Suprapubic skin (tissue), 4 donors: ENCODE data around the gene CROCC2. TPM values are rescaled to one million over a fixed set of nuclear protein-coding genes. Genes with fewer than 3 reads are reported as not detected.
A peak's percentile ranks its signal among the peaks of the same experiment; 100 is the strongest.

ENCODE experiments used
- DNase-seq, 2 donors: peaks; one replicate each; pipeline ENCODE4 v3.0.0-alpha.2; 2019; ENCODE audit warnings: low spot score in 2 of 2
- H3K27ac ChIP-seq: fragments of 200-600 bp; sonication (generic); one replicate; pipeline ENCODE4 v1.5.1; 2019
- H3K27me3 ChIP-seq: fragments of 200-600 bp; sonication (generic); one replicate; pipeline ENCODE4 v1.5.1; 2019
- H3K36me3 ChIP-seq: fragments of 200-600 bp; sonication (generic); one replicate; pipeline ENCODE4 v1.5.1; 2019
- H3K4me1 ChIP-seq: fragments of 200-600 bp; sonication (generic); one replicate; pipeline ENCODE4 v1.5.1; 2019
- H3K4me3 ChIP-seq: fragments of 200-600 bp; sonication (generic); one replicate; pipeline ENCODE4 v1.5.1; 2019; ENCODE audit warnings: mild to moderate bottlenecking
- H3K9me3 ChIP-seq: fragments of 200-600 bp; sonication (generic); one replicate; pipeline ENCODE4 v1.5.1; 2019
- CTCF ChIP-seq, 2 donors: fragments of 200-600 bp in 1 of 2; fragments of 450-650 bp in 1 of 2; sonication (generic) in 1 of 2; IDR thresholded peaks; one replicate each; pipeline ENCODE4 v1.5.1; 2016 to 2019; ENCODE audit warnings: antibody characterized with exemption in 2 of 2, mild to moderate bottlenecking in 1 of 2, moderate library complexity in 1 of 2
- EP300 ChIP-seq: sonication (generic); formaldehyde crosslinking; IDR thresholded peaks from one replicate; pipeline ENCODE4 v1.6.1; 2017; ENCODE audit warnings: antibody characterized with exemption
- POLR2A ChIP-seq, 2 donors: fragments of 450-650 bp; IDR thresholded peaks; one replicate each; pipeline ENCODE4 v1.6.1; 2017; ENCODE audit warnings: antibody characterized with exemption in 2 of 2, mild to moderate bottlenecking in 2 of 2, moderate library complexity in 2 of 2
- POLR2AphosphoS5 ChIP-seq, 3 donors: sonication (generic); formaldehyde crosslinking; IDR thresholded peaks; one replicate each; pipeline ENCODE4 v1.6.1; 2017; ENCODE audit warnings: antibody characterized with exemption in 3 of 3
- WGBS: methylation state at CpG from one replicate; pipeline ENCODE4 v1.1.5; 2018; 5-methylcytosine and 5-hydroxymethylcytosine counted together
- total RNA-seq, 4 donors: library from RNA; depleted of rRNA; stranded (reverse); fragments of >200 nt; gene quantifications; one replicate each; pipeline ENCODE4 v1.1.0, GENCODE V29; 2016

CROCC2 gene
- total RNA-seq, 4 donors from 2014 or later: not detected

GRCh38 chr2:240918258-240919091 lies 12.3 kb downstream of the CROCC2 start:
- H3K4me3 ChIP-seq: no peak overlapping the region
- WGBS: 84% methylated on average over 4 of the region's 36 CpGs
- H3K27ac ChIP-seq: no peak overlapping the region
- TF ChIP-seq POLR2A (IDR thresholded peaks at IDR 0.05): no peak
- TF ChIP-seq CTCF (IDR thresholded peaks at IDR 0.05): no peak
- TF ChIP-seq POLR2AphosphoS5 (IDR thresholded peaks at IDR 0.05): no peak
- TF ChIP-seq EP300: no peak
- no peaks in the 10 kb centered on the region for H3K9me3 ChIP-seq
- H3K27me3 ChIP-seq: peaks cover 16% of the 10 kb centered on the region
- H3K36me3 ChIP-seq: no peaks in the 10 kb centered on the region
- peaks cover 77% of the 10 kb centered on the region for H3K4me1 ChIP-seq
- DNase-seq: peak; percentile 54 to 79

- Histone ChIP-seq H3K4me1 (peaks cover 69% of the 10 kb centered on the region), H3K27ac (no peak overlapping the region), H3K9me3 (no peaks in the 10 kb centered on the region), H3K4me3 (no peak overlapping the region), H3K36me3 (no peaks in the 10 kb centered on the region), H3K27me3 (peaks cover 12% of the 10 kb centered on the region)
- 88% methylated on average over 15 of the region's 19 CpGs for WGBS
- DNase-seq: peak; percentile 52 to 61
- TF ChIP-seq CTCF (IDR thresholded peaks at IDR 0.05) (no peak), POLR2A (IDR thresholded peaks at IDR 0.05) (no peak), POLR2AphosphoS5 (IDR thresholded peaks at IDR 0.05) (no peak), EP300 (no peak)
Measured at GRCh38 chr2:240919161-240919781, 13.1 kb downstream of the CROCC2 start.

GRCh38 chr2:240919786-240920782 lies 13.9 kb downstream of the CROCC2 start:
- DNase-seq: peak; percentile 58 to 77
- H3K27ac ChIP-seq: peak overlapping the region; percentile 57
- 90% methylated on average over 20 of the region's 31 CpGs for WGBS

GRCh38 chr2:240920783-240921231 lies 14.7 kb downstream of the CROCC2 start:
- no peak for TF ChIP-seq POLR2AphosphoS5 (IDR thresholded peaks at IDR 0.05)
- no peak for TF ChIP-seq CTCF (IDR thresholded peaks at IDR 0.05)
- Histone ChIP-seq H3K27ac (peak overlapping the region; percentile 57), H3K4me1 (peaks cover 54% of the 10 kb centered on the region), H3K9me3 (no peaks in the 10 kb centered on the region), H3K4me3 (no peak overlapping the region), H3K36me3 (no peaks in the 10 kb centered on the region), H3K27me3 (peaks cover 3% of the 10 kb centered on the region)
- DNase-seq: peak in 1 of 2 donors; percentile 64
- no CpG with 5 or more reads among the region's 4 CpGs for WGBS

More at GRCh38 chr2:240919786-240920782, 13.9 kb downstream of the CROCC2 start:
- Histone ChIP-seq H3K4me1 (peaks cover 61% of the 10 kb centered on the region), H3K9me3 (no peaks in the 10 kb centered on the region), H3K27me3 (peaks cover 6% of the 10 kb centered on the region), H3K4me3 (no peak overlapping the region), H3K36me3 (no peaks in the 10 kb centered on the region)
- TF ChIP-seq EP300: no peak
- TF ChIP-seq POLR2AphosphoS5 (IDR thresholded peaks at IDR 0.05): no peak
- no peak for TF ChIP-seq POLR2A (IDR thresholded peaks at IDR 0.05)
- no peak for TF ChIP-seq CTCF (IDR thresholded peaks at IDR 0.05)
